ENCODE results near the gene RHOB.
A peak's percentile ranks its signal among the peaks of the same experiment; 100 is the strongest.

Gene RHOB

GRCh38 chr2:20439193-20439475 is 7.7 kb upstream of the RHOB start:
- H3K9me3 ChIP-seq (ENCODE audit: control insufficient read depth, insufficient read depth, low read length) = no peaks in the 10 kb centered on the region
- no peak overlapping the region for H3K9ac ChIP-seq (ENCODE audit: low read depth, low read length)
- no peaks in the 10 kb centered on the region for H3K36me3 ChIP-seq (ENCODE audit: insufficient read depth, low read length)
- H3K4me1 ChIP-seq (ENCODE audit: insufficient read depth, low read length) = peaks cover 4% of the 10 kb centered on the region; the same call in 1 of the 2 replicates

- H3K36me3 ChIP-seq (ENCODE audit: insufficient read depth, low read length) = no peaks in the 10 kb centered on the region
- H3K9me3 ChIP-seq (ENCODE audit: control insufficient read depth, insufficient read depth, low read length) = no peaks in the 10 kb centered on the region
- H3K4me1 ChIP-seq (ENCODE audit: insufficient read depth, low read length) = peaks cover 5% of the 10 kb centered on the region; the same call in 1 of the 2 replicates
- no peak overlapping the region for H3K9ac ChIP-seq (ENCODE audit: low read depth, low read length)
Observed at GRCh38 chr2:20439503-20439902, 7.4 kb upstream of the RHOB start.

- Histone ChIP-seq H3K4me1 (ENCODE audit: insufficient read depth, low read length) (peaks cover 11% of the 10 kb centered on the region), H3K9ac (ENCODE audit: low read depth, low read length) (no peak overlapping the region), H3K36me3 (ENCODE audit: insufficient read depth, low read length) (no peaks in the 10 kb centered on the region), H3K9me3 (ENCODE audit: control insufficient read depth, insufficient read depth, low read length) (no peaks in the 10 kb centered on the region)
Observed at GRCh38 chr2:20440001-20440560, 6.8 kb upstream of the RHOB start.

- H3K4me1 ChIP-seq (ENCODE audit: insufficient read depth, low read length) = peaks cover 17% of the 10 kb centered on the region
- H3K9ac ChIP-seq (ENCODE audit: low read depth, low read length) = no peak overlapping the region
- no peaks in the 10 kb centered on the region for H3K9me3 ChIP-seq (ENCODE audit: control insufficient read depth, insufficient read depth, low read length)
- 0 out of 2 replicates have a peak, but pooled peaks cover 3% of the 10 kb centered on the region for H3K36me3 ChIP-seq (ENCODE audit: insufficient read depth, low read length)
Observed at GRCh38 chr2:20443276-20443920, 3.5 kb upstream of the RHOB start.

- no peak overlapping the region for H3K9ac ChIP-seq (ENCODE audit: low read depth, low read length)
- peaks cover 17% of the 10 kb centered on the region for H3K4me1 ChIP-seq (ENCODE audit: insufficient read depth, low read length)
- no peaks in the 10 kb centered on the region for H3K9me3 ChIP-seq (ENCODE audit: control insufficient read depth, insufficient read depth, low read length)
- 0 out of 2 replicates have a peak, but pooled peaks cover 6% of the 10 kb centered on the region for H3K36me3 ChIP-seq (ENCODE audit: insufficient read depth, low read length)
Observed at GRCh38 chr2:20444101-20444992, 2.5 kb upstream of the RHOB start.

GRCh38 chr2:20444993-20445910 is 1.6 kb upstream of the RHOB start:
- 0 out of 2 replicates have a peak, but pooled peaks cover 6% of the 10 kb centered on the region for H3K36me3 ChIP-seq (ENCODE audit: insufficient read depth, low read length)
- H3K9me3 ChIP-seq (ENCODE audit: control insufficient read depth, insufficient read depth, low read length) = no peaks in the 10 kb centered on the region
- H3K9ac ChIP-seq (ENCODE audit: low read depth, low read length) = no peak overlapping the region
- peaks cover 25% of the 10 kb centered on the region for H3K4me1 ChIP-seq (ENCODE audit: insufficient read depth, low read length)

GRCh38 chr2:20446255-20446916 is 488 bp upstream of the RHOB start:
- no peaks in the 10 kb centered on the region for H3K9me3 ChIP-seq (ENCODE audit: control insufficient read depth, insufficient read depth, low read length)
- peaks cover 32% of the 10 kb centered on the region for H3K4me1 ChIP-seq (ENCODE audit: insufficient read depth, low read length)
- H3K36me3 ChIP-seq (ENCODE audit: insufficient read depth, low read length) = 0 out of 2 replicates have a peak, but pooled peaks cover 6% of the 10 kb centered on the region
- peak overlapping the region; percentile 84 for H3K9ac ChIP-seq (ENCODE audit: low read depth, low read length)

- H3K4me1 ChIP-seq (ENCODE audit: insufficient read depth, low read length) = peaks cover 32% of the 10 kb centered on the region
- H3K9me3 ChIP-seq (ENCODE audit: control insufficient read depth, insufficient read depth, low read length) = no peaks in the 10 kb centered on the region
- H3K9ac ChIP-seq (ENCODE audit: low read depth, low read length) = peak overlapping the region; percentile 84
- H3K36me3 ChIP-seq (ENCODE audit: insufficient read depth, low read length) = 0 out of 2 replicates have a peak, but pooled peaks cover 6% of the 10 kb centered on the region
Observed at GRCh38 chr2:20447437-20448245, 767 bp downstream of the RHOB start.

- peak overlapping the region; percentile 84 for H3K9ac ChIP-seq (ENCODE audit: low read depth, low read length)
- H3K36me3 ChIP-seq (ENCODE audit: insufficient read depth, low read length) = 0 out of 2 replicates have a peak, but pooled peaks cover 6% of the 10 kb centered on the region
- no peaks in the 10 kb centered on the region for H3K9me3 ChIP-seq (ENCODE audit: control insufficient read depth, insufficient read depth, low read length)
- H3K4me1 ChIP-seq (ENCODE audit: insufficient read depth, low read length) = peaks cover 32% of the 10 kb centered on the region
Observed at GRCh38 chr2:20448246-20448976, 1.5 kb downstream of the RHOB start.

- H3K4me1 ChIP-seq (ENCODE audit: insufficient read depth, low read length) = peaks cover 30% of the 10 kb centered on the region
- no peaks in the 10 kb centered on the region for H3K9me3 ChIP-seq (ENCODE audit: control insufficient read depth, insufficient read depth, low read length)
- H3K9ac ChIP-seq (ENCODE audit: low read depth, low read length) = peak overlapping the region; percentile 84; the same call in 1 of the 2 replicates
- H3K36me3 ChIP-seq (ENCODE audit: insufficient read depth, low read length) = 0 out of 2 replicates have a peak, but pooled peaks cover 6% of the 10 kb centered on the region
Observed at GRCh38 chr2:20448977-20449306, 2.1 kb downstream of the RHOB start.

GRCh38 chr2:20449501-20450200 is 2.8 kb downstream of the RHOB start:
- H3K9ac ChIP-seq (ENCODE audit: low read depth, low read length) = peak overlapping the region; percentile 84; the same call in 1 of the 2 replicates

More at GRCh38 chr2:20449501-20450200, 2.8 kb downstream of the RHOB start:
- peaks cover 26% of the 10 kb centered on the region for H3K4me1 ChIP-seq (ENCODE audit: insufficient read depth, low read length)
- H3K36me3 ChIP-seq (ENCODE audit: insufficient read depth, low read length) = 0 out of 2 replicates have a peak, but pooled peaks cover 6% of the 10 kb centered on the region
- H3K9me3 ChIP-seq (ENCODE audit: control insufficient read depth, insufficient read depth, low read length) = no peaks in the 10 kb centered on the region

All from ES-I3 (cell line).